ENCODE measurements around the gene FGF4.
A peak's percentile ranks its signal among the peaks of the same experiment; 100 is the strongest.

FGF4 gene

DNA sequence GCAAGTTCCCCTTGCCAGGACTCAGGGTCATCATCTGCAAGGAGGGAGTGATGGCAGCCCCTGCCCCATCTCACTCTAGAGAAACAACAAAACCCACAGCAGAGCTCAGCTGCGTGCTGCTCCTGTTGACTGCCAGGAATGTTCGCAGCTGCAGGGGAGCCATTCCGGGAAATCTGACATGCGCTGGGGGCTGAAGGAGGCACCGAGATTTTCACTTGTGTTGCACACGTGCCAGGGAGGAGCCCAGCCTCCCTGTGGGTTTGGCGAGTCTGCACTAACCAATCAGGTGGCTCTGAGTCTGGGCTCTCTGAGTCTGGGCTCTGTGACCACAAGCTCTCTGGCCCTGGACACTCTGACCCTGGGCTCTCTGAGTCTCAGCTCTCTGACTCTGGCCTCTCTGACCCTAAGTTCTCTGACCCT lies 33.5 kb upstream of the FGF4 start:
- DNase-seq, result no peak
- H3K4me3 ChIP-seq (ENCODE audit: insufficient read depth, low read depth, low read length, poor library complexity, severe bottlenecking), result no peak overlapping the region

DNA sequence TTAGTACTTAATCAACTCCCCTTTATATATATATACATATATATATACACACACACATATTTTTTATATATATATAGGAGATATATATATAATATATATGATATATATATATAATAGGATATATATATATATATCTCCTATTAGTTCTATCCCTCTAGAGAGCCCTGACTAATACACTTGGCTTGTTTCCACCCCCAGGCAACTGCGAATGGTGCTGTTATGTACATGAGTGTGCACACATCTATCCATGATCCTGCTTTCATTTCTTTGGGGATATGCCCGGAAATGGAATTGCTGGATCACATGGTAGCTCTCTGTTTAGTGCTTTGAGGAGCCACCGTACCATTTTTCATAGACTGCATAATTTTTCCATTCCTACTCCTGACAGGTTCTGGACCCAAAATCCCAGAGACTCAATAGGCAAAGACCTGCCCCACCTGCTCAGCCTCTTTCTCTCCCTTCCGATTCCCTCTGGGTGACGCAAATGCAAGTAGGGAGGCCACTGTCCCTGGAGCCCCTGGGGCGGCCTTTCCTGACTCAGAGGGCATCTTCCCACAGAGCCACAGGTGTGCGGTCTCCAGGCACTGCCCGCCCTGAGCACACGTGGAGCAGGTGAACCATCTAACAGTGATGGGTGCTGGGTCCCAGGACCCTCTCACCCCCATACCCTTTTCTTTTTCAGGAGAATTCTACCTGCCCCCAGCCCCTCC lies 32.1 kb upstream of the FGF4 start:
- Histone ChIP-seq H3K27me3 (replicated peaks; ENCODE audit: control insufficient read depth, insufficient read depth, low read length, poor library complexity, severe bottlenecking) (no peaks in the 10 kb centered on the region), H3K9me3 (ENCODE audit: control insufficient read depth, low read length) (no peaks in the 10 kb centered on the region), H3K36me3 (ENCODE audit: control insufficient read depth, insufficient read depth, low read length) (no peaks in the 10 kb centered on the region), H3K27ac (ENCODE audit: insufficient read depth, low read length, poor library complexity, severe bottlenecking) (no peak overlapping the region), H3K4me3 (ENCODE audit: insufficient read depth, low read depth, low read length, poor library complexity, severe bottlenecking) (no peak overlapping the region), H3K4me1 (ENCODE audit: control insufficient read depth, insufficient read depth, low read length, poor library complexity, severe bottlenecking) (no peaks in the 10 kb centered on the region)
- no peak for DNase-seq

More for the DNA sequence above, 33.5 kb upstream of the FGF4 start:
- Histone ChIP-seq H3K27ac (ENCODE audit: insufficient read depth, low read length, poor library complexity, severe bottlenecking) (no peak overlapping the region), H3K36me3 (ENCODE audit: control insufficient read depth, insufficient read depth, low read length) (no peaks in the 10 kb centered on the region), H3K9me3 (ENCODE audit: control insufficient read depth, low read length) (no peaks in the 10 kb centered on the region), H3K4me1 (ENCODE audit: control insufficient read depth, insufficient read depth, low read length, poor library complexity, severe bottlenecking) (no peaks in the 10 kb centered on the region), H3K27me3 (replicated peaks; ENCODE audit: control insufficient read depth, insufficient read depth, low read length, poor library complexity, severe bottlenecking) (no peaks in the 10 kb centered on the region)

DNA sequence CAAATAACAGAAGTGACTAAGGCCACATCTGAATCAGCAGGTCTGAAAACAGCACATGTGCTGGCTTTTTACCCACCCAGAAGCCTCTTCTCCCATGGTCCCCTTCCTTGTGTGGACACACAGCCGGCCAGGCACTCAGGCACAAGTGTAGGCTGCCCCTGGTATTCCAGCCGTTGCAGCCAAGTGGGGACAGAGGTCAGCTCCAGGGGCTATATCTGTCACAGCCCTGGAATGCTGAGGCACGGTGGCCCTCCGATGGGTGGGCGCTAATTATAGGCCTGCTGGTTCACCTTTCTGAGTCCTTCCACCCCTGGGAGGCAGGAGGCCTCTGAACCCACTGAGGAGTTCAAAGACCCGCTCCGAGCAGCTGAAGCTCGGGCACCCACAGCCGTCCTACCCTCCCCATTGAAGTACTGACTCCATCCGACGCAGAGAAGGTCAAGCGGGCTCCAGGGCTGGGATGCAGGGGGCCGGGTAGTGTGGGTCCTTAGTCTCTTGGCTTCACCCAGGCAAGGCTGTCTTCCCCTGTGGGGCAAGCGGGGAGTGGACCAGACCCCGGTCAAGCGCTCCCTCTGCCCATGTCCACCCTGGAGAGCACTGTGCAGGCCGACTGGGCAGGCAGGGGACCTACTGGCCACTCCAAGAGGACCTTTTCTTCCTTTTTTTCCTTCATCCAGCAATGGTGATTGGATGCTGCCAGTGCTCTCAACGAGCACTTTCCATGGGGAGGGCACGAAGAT lies 29.8 kb upstream of the FGF4 start:
- Histone ChIP-seq H3K36me3 (ENCODE audit: control insufficient read depth, insufficient read depth, low read length) (no peaks in the 10 kb centered on the region), H3K4me3 (ENCODE audit: insufficient read depth, low read depth, low read length, poor library complexity, severe bottlenecking) (no peak overlapping the region), H3K9me3 (ENCODE audit: control insufficient read depth, low read length) (no peaks in the 10 kb centered on the region), H3K4me1 (ENCODE audit: control insufficient read depth, insufficient read depth, low read length, poor library complexity, severe bottlenecking) (no peaks in the 10 kb centered on the region), H3K27ac (ENCODE audit: insufficient read depth, low read length, poor library complexity, severe bottlenecking) (no peak overlapping the region), H3K27me3 (replicated peaks; ENCODE audit: control insufficient read depth, insufficient read depth, low read length, poor library complexity, severe bottlenecking) (no peaks in the 10 kb centered on the region)
- no peak for DNase-seq

DNA sequence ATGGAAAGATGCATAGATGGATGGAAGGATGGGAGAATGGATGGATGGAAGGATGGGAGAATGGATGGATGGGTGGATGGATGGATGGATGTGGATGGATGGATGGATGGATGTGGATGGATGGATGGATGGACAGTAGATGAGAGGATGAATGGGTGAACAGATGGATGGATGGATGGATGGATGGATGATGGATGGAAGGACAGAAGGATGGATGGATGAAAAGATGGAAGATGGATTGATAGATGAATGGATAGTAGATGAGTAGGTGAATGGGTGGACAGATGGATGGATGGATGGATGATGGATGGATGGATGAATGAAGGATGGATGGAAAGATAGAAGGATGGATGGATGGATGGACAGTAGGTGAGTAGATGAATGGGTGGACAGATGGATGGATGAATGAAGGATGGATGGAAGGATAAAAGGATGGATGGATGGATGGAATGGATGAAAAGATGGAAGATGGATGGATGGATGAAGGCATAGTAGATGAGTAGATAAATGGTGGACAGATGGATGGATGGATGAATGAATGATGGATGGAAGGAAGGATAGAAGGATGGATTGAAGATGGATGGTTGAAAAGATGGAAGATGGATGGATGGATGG lies 28.6 kb upstream of the FGF4 start:
- Histone ChIP-seq H3K27ac (ENCODE audit: insufficient read depth, low read length, poor library complexity, severe bottlenecking) (no peak overlapping the region), H3K27me3 (replicated peaks; ENCODE audit: control insufficient read depth, insufficient read depth, low read length, poor library complexity, severe bottlenecking) (no peaks in the 10 kb centered on the region), H3K4me1 (ENCODE audit: control insufficient read depth, insufficient read depth, low read length, poor library complexity, severe bottlenecking) (no peaks in the 10 kb centered on the region), H3K9me3 (ENCODE audit: control insufficient read depth, low read length) (no peaks in the 10 kb centered on the region), H3K4me3 (ENCODE audit: insufficient read depth, low read depth, low read length, poor library complexity, severe bottlenecking) (no peak overlapping the region), H3K36me3 (ENCODE audit: control insufficient read depth, insufficient read depth, low read length) (no peaks in the 10 kb centered on the region)
- no peak for DNase-seq

DNA sequence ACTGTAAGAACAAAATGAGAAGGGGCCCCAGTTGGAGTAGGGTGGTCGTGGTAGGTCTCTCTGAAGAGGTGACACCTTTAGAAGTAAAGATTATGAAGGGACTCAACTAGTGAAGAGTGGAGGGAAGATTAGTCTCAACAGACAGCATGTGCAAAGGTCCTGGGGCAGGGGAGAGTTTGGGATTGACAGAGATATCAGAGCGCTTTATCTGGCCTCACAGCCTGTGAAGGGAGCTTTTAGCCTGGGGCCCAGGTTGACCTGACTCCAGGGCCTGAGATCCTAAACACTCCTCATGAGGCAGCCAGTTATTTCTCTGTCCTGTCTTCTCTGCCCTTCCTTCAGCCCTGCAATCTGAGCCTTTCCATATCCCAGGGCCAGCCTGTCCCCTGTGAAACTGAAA lies 27.9 kb upstream of the FGF4 start:
- no peaks in the 10 kb centered on the region for H3K4me1 ChIP-seq (ENCODE audit: control insufficient read depth, insufficient read depth, low read length, poor library complexity, severe bottlenecking)
- H3K27ac ChIP-seq (ENCODE audit: insufficient read depth, low read length, poor library complexity, severe bottlenecking), result no peak overlapping the region
- H3K36me3 ChIP-seq (ENCODE audit: control insufficient read depth, insufficient read depth, low read length), result no peaks in the 10 kb centered on the region
- no peak for DNase-seq
- H3K4me3 ChIP-seq (ENCODE audit: insufficient read depth, low read depth, low read length, poor library complexity, severe bottlenecking), result no peak overlapping the region
- no peaks in the 10 kb centered on the region for H3K9me3 ChIP-seq (ENCODE audit: control insufficient read depth, low read length)
- H3K27me3 ChIP-seq (replicated peaks; ENCODE audit: control insufficient read depth, insufficient read depth, low read length, poor library complexity, severe bottlenecking), result no peaks in the 10 kb centered on the region

DNA sequence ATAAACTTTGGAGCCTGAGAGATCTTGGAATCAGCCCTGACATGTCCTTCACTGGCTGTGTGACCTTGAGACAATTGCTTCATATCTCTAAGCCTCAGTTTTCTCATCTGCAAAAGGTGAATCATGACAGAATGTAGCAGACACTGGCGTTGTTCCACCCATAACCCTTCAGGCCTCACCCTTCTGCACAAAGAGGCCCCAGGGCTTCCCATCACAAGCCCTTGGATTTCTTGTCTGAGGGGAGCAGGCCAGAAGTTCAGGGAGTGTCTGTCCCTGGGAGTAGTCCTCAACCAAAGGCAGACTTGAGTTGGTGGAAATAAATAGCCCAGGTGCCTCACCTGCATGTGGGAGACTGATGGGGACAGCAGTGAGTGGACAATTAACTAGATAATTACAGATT lies 27.4 kb upstream of the FGF4 start:
- DNase-seq, result no peak
- no peak overlapping the region for H3K4me3 ChIP-seq (ENCODE audit: insufficient read depth, low read depth, low read length, poor library complexity, severe bottlenecking)
- H3K27ac ChIP-seq (ENCODE audit: insufficient read depth, low read length, poor library complexity, severe bottlenecking), result no peak overlapping the region
- no peaks in the 10 kb centered on the region for H3K9me3 ChIP-seq (ENCODE audit: control insufficient read depth, low read length)
- H3K27me3 ChIP-seq (replicated peaks; ENCODE audit: control insufficient read depth, insufficient read depth, low read length, poor library complexity, severe bottlenecking), result no peaks in the 10 kb centered on the region
- H3K36me3 ChIP-seq (ENCODE audit: control insufficient read depth, insufficient read depth, low read length), result no peaks in the 10 kb centered on the region
- no peaks in the 10 kb centered on the region for H3K4me1 ChIP-seq (ENCODE audit: control insufficient read depth, insufficient read depth, low read length, poor library complexity, severe bottlenecking)

DNA sequence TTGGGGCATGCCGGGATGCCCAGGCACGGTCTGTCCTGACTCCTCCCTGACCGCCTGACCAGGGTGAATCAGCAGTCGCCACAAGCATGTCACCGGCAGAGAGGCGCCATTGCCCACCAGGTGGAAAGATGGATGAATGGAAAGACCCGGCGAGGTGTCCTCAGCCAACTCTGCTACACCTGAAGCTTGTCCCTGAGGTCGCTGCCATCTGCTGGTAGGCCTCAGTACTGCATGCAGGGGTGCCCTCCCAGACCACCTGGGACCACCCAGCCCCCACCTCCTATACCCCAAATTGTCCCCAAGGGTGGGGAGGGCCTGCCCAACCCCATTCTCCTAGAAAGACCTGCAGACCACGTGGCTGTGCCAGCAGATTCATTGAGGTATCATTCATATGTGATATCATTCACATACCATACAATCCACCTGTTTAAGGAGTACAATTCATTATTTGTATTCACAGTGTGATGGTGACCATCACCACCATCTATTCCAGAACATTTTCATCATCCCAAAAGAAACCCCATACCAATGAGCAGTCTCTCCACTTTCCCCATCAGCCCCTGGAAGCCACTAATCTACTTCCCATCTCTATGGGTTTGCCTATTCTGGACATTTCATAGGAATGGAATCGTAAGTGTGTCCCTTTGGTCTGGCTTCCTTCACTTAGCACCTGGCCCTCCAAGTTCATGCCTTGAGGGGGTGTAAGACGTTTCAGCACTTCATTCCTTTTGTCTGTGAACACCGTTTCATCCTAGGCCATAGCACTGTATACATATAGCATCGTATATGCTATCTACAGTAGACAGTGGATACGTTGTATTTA lies 26.6 kb upstream of the FGF4 start:
- no peak overlapping the region for H3K4me3 ChIP-seq (ENCODE audit: insufficient read depth, low read depth, low read length, poor library complexity, severe bottlenecking)
- DNase-seq, result peak in 1 of 3 donors; percentile 16

DNA sequence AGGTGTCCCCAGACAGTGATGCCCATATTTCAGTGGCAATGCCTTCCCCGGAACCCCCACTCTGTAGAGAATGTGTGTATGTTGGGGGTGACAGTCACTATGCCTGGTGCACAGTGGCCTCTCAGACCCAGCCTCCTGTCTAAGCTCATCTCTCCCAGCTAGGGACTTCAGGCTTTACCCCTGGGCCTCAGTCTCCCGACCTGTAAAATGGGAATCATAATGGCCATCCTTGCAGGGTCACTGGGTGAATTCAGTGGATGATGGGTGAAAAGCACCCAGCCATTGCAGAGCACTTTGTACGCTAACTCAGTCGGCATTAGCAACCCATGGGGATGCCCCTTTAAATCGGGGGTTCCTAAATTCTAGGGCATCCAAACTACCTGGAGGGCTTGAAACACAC lies 25.1 kb upstream of the FGF4 start:
- H3K4me3 ChIP-seq (ENCODE audit: insufficient read depth, low read depth, low read length, poor library complexity, severe bottlenecking), result no peak overlapping the region
- no peaks in the 10 kb centered on the region for H3K27me3 ChIP-seq (replicated peaks; ENCODE audit: control insufficient read depth, insufficient read depth, low read length, poor library complexity, severe bottlenecking)
- no peaks in the 10 kb centered on the region for H3K4me1 ChIP-seq (ENCODE audit: control insufficient read depth, insufficient read depth, low read length, poor library complexity, severe bottlenecking)
- DNase-seq, result no peak
- no peak overlapping the region for H3K27ac ChIP-seq (ENCODE audit: insufficient read depth, low read length, poor library complexity, severe bottlenecking)
- H3K36me3 ChIP-seq (ENCODE audit: control insufficient read depth, insufficient read depth, low read length), result no peaks in the 10 kb centered on the region
- no peaks in the 10 kb centered on the region for H3K9me3 ChIP-seq (ENCODE audit: control insufficient read depth, low read length)

More for the DNA sequence above, 26.6 kb upstream of the FGF4 start:
- Histone ChIP-seq H3K27me3 (replicated peaks; ENCODE audit: control insufficient read depth, insufficient read depth, low read length, poor library complexity, severe bottlenecking) (no peaks in the 10 kb centered on the region), H3K9me3 (ENCODE audit: control insufficient read depth, low read length) (no peaks in the 10 kb centered on the region), H3K36me3 (ENCODE audit: control insufficient read depth, insufficient read depth, low read length) (no peaks in the 10 kb centered on the region), H3K27ac (ENCODE audit: insufficient read depth, low read length, poor library complexity, severe bottlenecking) (no peak overlapping the region), H3K4me1 (ENCODE audit: control insufficient read depth, insufficient read depth, low read length, poor library complexity, severe bottlenecking) (no peaks in the 10 kb centered on the region)

DNA sequence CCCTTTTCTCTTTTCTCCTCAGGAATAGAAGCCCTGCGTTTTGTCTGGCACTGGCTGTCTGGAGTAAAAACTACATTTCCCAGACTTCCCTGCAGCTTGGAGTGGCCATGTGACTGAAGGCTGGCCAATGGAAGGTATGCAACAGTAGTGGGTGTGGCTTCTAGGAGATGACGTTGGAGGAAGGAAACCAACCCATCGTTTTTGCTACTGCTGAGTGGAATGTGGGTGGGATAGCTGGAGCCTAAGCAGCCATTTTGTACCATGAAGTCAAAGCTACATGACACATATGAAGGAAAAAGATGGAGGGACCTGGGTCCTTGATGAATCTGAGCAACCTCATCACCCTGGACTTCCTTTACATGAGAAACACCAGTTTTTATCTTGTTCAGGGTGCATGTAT lies 24.4 kb upstream of the FGF4 start:
- Histone ChIP-seq H3K36me3 (ENCODE audit: control insufficient read depth, insufficient read depth, low read length) (no peaks in the 10 kb centered on the region), H3K9me3 (ENCODE audit: control insufficient read depth, low read length) (no peaks in the 10 kb centered on the region), H3K27me3 (replicated peaks; ENCODE audit: control insufficient read depth, insufficient read depth, low read length, poor library complexity, severe bottlenecking) (no peaks in the 10 kb centered on the region), H3K4me3 (ENCODE audit: insufficient read depth, low read depth, low read length, poor library complexity, severe bottlenecking) (no peak overlapping the region), H3K27ac (ENCODE audit: insufficient read depth, low read length, poor library complexity, severe bottlenecking) (no peak overlapping the region), H3K4me1 (ENCODE audit: control insufficient read depth, insufficient read depth, low read length, poor library complexity, severe bottlenecking) (no peaks in the 10 kb centered on the region)
- no peak for DNase-seq

Data from effector memory CD4-positive, alpha-beta T cell (primary cell).